HG03139 (cell line): ENCODE measurements around the gene ZNF607.

Experiments
- ATAC-seq: cut with Tn5 transposase; IDR thresholded peaks from one replicate; pipeline ENCODE4 v1.9.1; 2021; ENCODE audit not compliant: unreplicated experiment

The ZNF607 gene

DNA sequence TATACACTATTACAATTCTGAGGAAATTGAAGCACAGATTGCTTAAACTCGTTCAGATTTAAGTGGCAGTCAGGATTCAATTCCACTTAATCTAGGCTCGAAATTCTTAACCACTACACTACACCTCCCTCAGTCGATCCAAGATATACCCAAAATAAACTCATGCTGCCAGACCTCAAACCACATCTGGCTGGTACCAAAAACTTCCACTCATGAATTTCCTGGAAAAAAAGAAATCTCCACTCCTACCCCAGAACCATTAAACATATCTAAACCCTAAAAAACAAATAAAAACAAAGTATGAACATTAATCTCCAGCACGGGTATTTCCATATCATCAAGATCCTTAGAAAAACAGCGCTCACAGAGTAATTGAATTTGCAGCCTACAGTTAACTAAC, 65.4 kb downstream of the ZNF607 start:
- ATAC-seq = no peak
